Brain microvascular endothelial cell (primary cell): ENCODE measurements around the gene MARK2.
"Not testable (repeated sequence)": the region's sequence is repeated elsewhere in the genome, so short reads cannot be mapped to it uniquely, and the experiment has no call there.

Experiments used
- DNase-seq: peaks from one replicate; pipeline ENCODE4 v3.0.0-alpha.2; 2020
- H3K27ac ChIP-seq: fragments of 250-450 bp; sonication (Bioruptor Pico); 2 replicates; pipeline ENCODE4 v1.5.1; 2020; ENCODE audit warnings: mild to moderate bottlenecking, moderate library complexity
- H3K27me3 ChIP-seq: fragments of 250-450 bp; sonication (Bioruptor Pico); replicated peaks from 2 replicates; pipeline ENCODE4 v1.5.1; 2020; ENCODE audit warnings: mild to moderate bottlenecking
- H3K36me3 ChIP-seq: fragments of 250-450 bp; sonication (Bioruptor Pico); replicated peaks from 2 replicates; pipeline ENCODE4 v1.5.1; 2020; ENCODE audit warnings: mild to moderate bottlenecking
- H3K4me3 ChIP-seq: 2 replicates; pipeline ENCODE4 v1.5.1; 2011; ENCODE audit warnings: low read depth, mild to moderate bottlenecking, control low read depth, low read length, moderate library complexity
- in situ Hi-C: cut with HindIII; loops from 2 replicates; pipeline ENCODE4 v1.10.0; 2017; ENCODE audit warnings: low sequenced_read_pairs, low pct_ligation_motif_present
- TF ChIP-seq, protein P1 (sequence below): IDR thresholded peaks from 2 replicates; pipeline ENCODE4 v1.5.1; 2011; ENCODE audit warnings: low read depth, mild to moderate bottlenecking, moderate library complexity, low read length, control low read depth, inconsistent platforms; ENCODE audit errors: missing control alignments

The MARK2 gene

DNA sequence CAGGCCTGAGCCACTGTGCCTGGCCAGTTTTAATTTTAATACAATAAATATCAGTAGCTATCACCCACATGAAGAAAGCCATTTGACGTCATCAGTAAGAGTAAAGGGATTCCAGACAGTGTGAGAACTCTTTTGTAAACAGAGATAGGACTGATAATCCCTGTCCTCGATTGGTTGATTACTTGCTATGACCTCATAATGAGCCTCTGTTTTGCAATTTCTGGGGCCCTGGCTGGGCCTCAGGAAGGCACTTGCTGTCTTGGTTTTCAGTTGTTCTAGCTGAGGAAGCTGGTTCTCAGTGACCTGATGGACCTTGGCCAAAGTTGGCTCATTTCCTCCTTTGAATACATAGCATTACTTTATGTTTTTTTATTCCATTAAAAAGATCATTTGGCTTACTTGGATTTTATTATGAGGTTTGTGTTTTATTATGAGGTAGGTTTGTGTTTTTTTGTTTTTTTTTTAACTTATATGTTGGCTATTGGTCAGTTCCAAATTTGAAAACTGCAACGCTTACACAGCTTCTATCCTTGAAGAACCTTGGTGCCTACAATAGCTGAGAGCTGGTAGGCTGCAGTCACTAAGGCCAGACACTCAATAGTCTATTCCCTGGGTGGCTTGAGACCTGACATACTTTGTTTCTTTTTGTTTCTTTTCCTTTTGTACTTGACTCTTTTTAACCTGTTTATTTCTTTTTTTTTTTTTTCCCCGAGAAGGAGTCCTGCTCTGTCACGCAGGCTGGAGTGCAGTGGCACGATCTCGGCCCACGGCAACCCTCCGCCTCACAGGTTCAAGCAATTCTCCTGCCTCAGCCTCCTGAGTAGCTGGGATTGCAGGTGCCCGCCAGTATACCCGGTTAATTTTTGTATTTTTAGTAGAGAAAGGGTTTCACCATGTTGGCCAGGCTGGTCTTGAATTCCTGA, 20.0 kb downstream of the MARK2 start:
- in situ Hi-C loops = no loop called here
- TF ChIP-seq, protein P1, sequence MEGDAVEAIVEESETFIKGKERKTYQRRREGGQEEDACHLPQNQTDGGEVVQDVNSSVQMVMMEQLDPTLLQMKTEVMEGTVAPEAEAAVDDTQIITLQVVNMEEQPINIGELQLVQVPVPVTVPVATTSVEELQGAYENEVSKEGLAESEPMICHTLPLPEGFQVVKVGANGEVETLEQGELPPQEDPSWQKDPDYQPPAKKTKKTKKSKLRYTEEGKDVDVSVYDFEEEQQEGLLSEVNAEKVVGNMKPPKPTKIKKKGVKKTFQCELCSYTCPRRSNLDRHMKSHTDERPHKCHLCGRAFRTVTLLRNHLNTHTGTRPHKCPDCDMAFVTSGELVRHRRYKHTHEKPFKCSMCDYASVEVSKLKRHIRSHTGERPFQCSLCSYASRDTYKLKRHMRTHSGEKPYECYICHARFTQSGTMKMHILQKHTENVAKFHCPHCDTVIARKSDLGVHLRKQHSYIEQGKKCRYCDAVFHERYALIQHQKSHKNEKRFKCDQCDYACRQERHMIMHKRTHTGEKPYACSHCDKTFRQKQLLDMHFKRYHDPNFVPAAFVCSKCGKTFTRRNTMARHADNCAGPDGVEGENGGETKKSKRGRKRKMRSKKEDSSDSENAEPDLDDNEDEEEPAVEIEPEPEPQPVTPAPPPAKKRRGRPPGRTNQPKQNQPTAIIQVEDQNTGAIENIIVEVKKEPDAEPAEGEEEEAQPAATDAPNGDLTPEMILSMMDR = no peak
- no peaks in the 10 kb centered on the region for H3K27me3 ChIP-seq
- DNase-seq = peak; percentile 79
- no peak overlapping the region for H3K4me3 ChIP-seq
- no peaks in the 10 kb centered on the region for H3K36me3 ChIP-seq
- H3K27ac ChIP-seq = peak overlapping the region; percentile 73

DNA sequence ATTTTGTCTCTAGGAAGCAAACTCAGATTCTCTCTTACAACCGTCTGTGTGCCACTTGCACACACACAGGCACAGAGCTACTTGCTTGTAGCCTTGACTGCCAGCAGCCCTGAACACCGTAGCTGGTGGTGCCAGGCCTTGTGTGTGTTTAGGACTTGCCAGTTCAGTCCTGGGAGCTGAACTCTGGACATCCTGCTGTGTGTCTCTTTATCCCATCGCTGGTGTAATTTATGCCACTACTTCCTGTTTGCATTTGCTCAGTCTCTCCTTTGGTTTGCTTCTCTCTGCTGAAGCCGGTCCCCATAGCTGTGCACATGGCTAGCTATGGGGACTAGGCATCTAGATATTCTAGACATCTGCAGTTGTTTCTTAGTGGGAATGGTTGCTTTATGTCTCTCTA, 24.0 kb downstream of the MARK2 start:
- no peak overlapping the region for H3K4me3 ChIP-seq
- in situ Hi-C loops = no loop called here
- DNase-seq = peak; percentile 7
- no peaks in the 10 kb centered on the region for H3K36me3 ChIP-seq
- H3K27me3 ChIP-seq = no peaks in the 10 kb centered on the region
- H3K27ac ChIP-seq = no peak overlapping the region
- TF ChIP-seq, protein P1 = no peak

DNA sequence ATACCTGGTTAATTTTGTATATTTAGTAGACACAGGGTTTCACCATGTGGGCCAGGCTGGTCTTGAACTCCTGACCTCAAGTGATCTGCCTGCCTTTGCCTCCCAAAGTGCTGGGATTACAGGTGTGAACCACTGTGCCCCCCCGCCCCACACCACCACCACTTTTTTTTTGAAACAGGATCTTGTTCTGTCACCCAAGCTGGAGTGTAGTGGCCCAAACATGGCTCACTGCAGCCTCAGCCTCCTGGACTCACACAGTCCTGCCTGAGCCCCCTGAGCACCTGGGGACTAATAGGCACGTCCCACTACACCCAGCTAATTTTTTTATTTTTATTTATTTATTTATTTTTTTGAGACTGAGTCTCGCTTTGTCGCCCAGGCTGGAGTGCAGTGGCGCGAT, 24.7 kb downstream of the MARK2 start:
- H3K27ac ChIP-seq, H3K4me3 ChIP-seq, H3K27me3 ChIP-seq, DNase-seq, in situ Hi-C loops, H3K36me3 ChIP-seq: not testable (repeated sequence)

DNA sequence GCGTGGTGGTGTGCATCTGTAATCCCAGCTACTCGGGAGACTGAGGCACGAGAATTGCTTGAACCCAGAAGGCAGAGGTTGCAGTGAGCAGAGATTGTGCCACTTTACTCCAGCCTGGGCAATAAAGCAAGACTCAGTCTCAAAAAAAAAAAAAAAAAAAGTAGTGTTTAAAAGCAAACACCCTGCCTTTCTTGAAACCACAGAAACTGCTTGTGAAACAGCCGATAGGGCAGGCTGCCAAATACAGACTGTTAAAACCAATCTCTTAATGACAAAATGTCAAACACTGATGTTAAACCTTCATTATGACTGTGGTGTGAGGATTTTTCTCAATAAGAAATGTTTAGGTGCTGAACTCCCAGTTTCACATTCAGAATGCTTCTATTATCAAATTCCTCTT, 27.3 kb downstream of the MARK2 start:
- Histone ChIP-seq H3K36me3 (no peaks in the 10 kb centered on the region), H3K27me3 (no peaks in the 10 kb centered on the region), H3K27ac (no peak overlapping the region), H3K4me3 (no peak overlapping the region)
- TF ChIP-seq, protein P1 = no peak
- in situ Hi-C loops = no loop called here
- peak; percentile 20 for DNase-seq

DNA sequence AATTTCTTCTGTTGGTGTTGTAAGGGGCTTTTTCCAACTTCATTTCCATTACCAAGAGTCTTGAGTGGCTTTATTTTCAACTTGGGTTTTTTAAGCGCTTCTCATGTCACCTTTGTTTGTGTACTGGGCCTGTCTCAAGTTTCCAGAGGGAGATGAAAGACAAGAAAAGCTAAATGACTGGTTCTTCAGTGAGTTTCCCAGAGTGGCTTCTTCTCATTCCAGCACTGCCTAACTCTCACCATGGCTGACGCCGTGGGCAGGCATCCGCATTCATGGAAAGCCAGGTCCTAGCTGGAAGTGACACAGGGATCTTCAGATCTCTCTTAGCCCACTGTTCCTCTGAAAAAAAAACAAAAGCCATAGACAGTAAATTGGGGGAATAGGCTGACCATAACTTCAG, 28.6 kb downstream of the MARK2 start:
- Histone ChIP-seq H3K36me3 (no peaks in the 10 kb centered on the region), H3K27me3 (no peaks in the 10 kb centered on the region), H3K27ac (no peak overlapping the region), H3K4me3 (no peak overlapping the region)
- DNase-seq = no peak
- TF ChIP-seq, protein P1 = no peak
- in situ Hi-C loops = no loop called here

DNA sequence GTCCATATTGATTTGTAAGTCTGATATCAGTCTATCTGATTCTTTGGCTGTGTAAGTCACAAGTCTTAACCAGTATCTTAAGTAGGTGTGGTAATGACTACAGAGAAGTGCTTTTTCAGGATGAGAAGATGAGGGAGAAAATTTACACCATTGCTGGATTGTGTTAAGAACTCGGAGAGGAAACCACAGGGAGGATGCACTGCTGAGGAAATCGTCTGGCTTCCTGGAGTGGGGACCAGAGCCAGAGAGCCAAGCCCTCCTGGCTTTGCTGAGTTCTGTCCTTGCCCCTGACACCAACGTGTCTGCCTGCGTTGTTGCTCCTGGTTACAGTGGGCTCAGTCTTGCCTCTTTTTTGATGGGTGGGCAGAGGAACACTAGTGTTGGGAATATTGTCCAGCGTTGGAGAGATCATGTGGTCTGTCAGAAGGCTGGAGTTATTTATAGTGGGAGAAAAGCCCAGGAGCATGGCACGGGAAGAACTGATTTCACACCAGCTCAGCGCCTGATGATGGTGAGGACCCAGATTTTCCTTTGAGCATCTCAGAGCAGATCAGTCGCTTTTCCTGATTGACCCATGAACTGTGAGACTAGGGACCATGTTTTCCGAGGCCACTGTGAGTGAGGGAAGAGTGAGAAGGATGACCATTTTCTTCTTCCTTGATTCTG, 29.6 kb downstream of the MARK2 start:
- DNase-seq = no peak
- in situ Hi-C loops = no loop called here
- Histone ChIP-seq H3K4me3 (no peak overlapping the region), H3K36me3 (no peaks in the 10 kb centered on the region), H3K27me3 (no peaks in the 10 kb centered on the region), H3K27ac (no peak overlapping the region)
- TF ChIP-seq, protein P1 = no peak
